ENCODE data around the gene PEAK1.

GRCh38 chr15:77121599-77121998 lies 298.3 kb downstream of the PEAK1 start:
- TF ChIP-seq POLR2A (IDR thresholded peaks at IDR 0.05; ENCODE audit: low read length) (no peak), GATA1 (IDR thresholded peaks at IDR 0.05; ENCODE audit: low read depth, low read length) (no peak)

Measured in erythroblast (primary cell).